ENCODE measurements around the gene DNTT. TPM values are rescaled to one million over a fixed set of nuclear protein-coding genes. Genes with fewer than 3 reads are reported as not detected.

DNTT gene
- total RNA-seq, 4 donors from 2014 or later, result not detected

- H3K9me3 ChIP-seq, result no peaks in the 10 kb centered on the region
- intact Hi-C loops (cut with DNase I), result no loop called here
- DNase-seq (ENCODE audit: extremely low spot score), result no peak
- no peak for TF ChIP-seq EP300 (IDR thresholded peaks at IDR 0.05)
- TF ChIP-seq POLR2A (IDR thresholded peaks at IDR 0.05; ENCODE audit: low read depth), result no peak
- TF ChIP-seq CTCF (IDR thresholded peaks at IDR 0.05), result no peak
- TF ChIP-seq POLR2AphosphoS5 (IDR thresholded peaks at IDR 0.05), result no peak
- H3K36me3 ChIP-seq, result no peaks in the 10 kb centered on the region
- H3K27ac ChIP-seq (replicated peaks in 1 of 4), result peak overlapping the region in 3 of 4 donors; percentile 24 to 45 (median 42)
- H3K4me3 ChIP-seq, result no peak overlapping the region
- H3K4me1 ChIP-seq, result peaks cover 10 to 19% (median 18%) of the 10 kb centered on the region in 4 donors
- WGBS, result 51% methylated on average over 3 of the region's 3 CpGs
- no peaks in the 10 kb centered on the region for H3K27me3 ChIP-seq
Measured at GRCh38 chr10:96309628-96310320, 5.5 kb downstream of the DNTT start.

- TF ChIP-seq POLR2AphosphoS5 (IDR thresholded peaks at IDR 0.05) (no peak), POLR2A (IDR thresholded peaks at IDR 0.05; ENCODE audit: low read depth) (no peak), CTCF (IDR thresholded peaks at IDR 0.05) (no peak)
- Histone ChIP-seq H3K27me3 (no peaks in the 10 kb centered on the region), H3K4me1 (peaks cover 10 to 19% (median 18%) of the 10 kb centered on the region in 4 donors), H3K4me3 (no peak overlapping the region), H3K9me3 (no peaks in the 10 kb centered on the region), H3K36me3 (no peaks in the 10 kb centered on the region), H3K27ac (replicated peaks in 1 of 4) (peak overlapping the region in 1 of 4 donors; percentile 45)
- intact Hi-C loops (cut with DNase I), result no loop called here
- 27% methylated on average over 1 of the region's 1 CpG for WGBS
- no peak for DNase-seq (ENCODE audit: extremely low spot score)
Measured at GRCh38 chr10:96310321-96310669, 6.1 kb downstream of the DNTT start.

GRCh38 chr10:96311180-96311715, 7.0 kb downstream of the DNTT start:
- WGBS, result 71% methylated on average over 3 of the region's 3 CpGs
- TF ChIP-seq EP300 (IDR thresholded peaks at IDR 0.05), result no peak
- TF ChIP-seq POLR2A (IDR thresholded peaks at IDR 0.05; ENCODE audit: low read depth), result no peak
- no peak for TF ChIP-seq CTCF (IDR thresholded peaks at IDR 0.05)
- TF ChIP-seq POLR2AphosphoS5 (IDR thresholded peaks at IDR 0.05), result no peak
- H3K4me3 ChIP-seq, result no peak overlapping the region
- no peaks in the 10 kb centered on the region for H3K27me3 ChIP-seq
- H3K27ac ChIP-seq (replicated peaks in 1 of 4), result no peak overlapping the region
- DNase-seq (ENCODE audit: extremely low spot score), result no peak
- intact Hi-C loops (cut with DNase I), result no loop called here
- H3K36me3 ChIP-seq, result no peaks in the 10 kb centered on the region
- H3K9me3 ChIP-seq, result no peaks in the 10 kb centered on the region
- peaks cover 10 to 19% (median 18%) of the 10 kb centered on the region in 4 donors for H3K4me1 ChIP-seq

GRCh38 chr10:96313344-96313743, 9.1 kb downstream of the DNTT start:
- H3K27me3 ChIP-seq, result no peaks in the 10 kb centered on the region
- intact Hi-C loops (cut with DNase I), result no loop called here
- no peak overlapping the region for H3K27ac ChIP-seq (replicated peaks in 1 of 4)
- 79% methylated on average over 2 of the region's 2 CpGs for WGBS
- H3K4me1 ChIP-seq, result peaks cover 10 to 19% (median 18%) of the 10 kb centered on the region in 4 donors
- H3K4me3 ChIP-seq, result no peak overlapping the region
- no peak for TF ChIP-seq EP300 (IDR thresholded peaks at IDR 0.05)
- no peak for TF ChIP-seq CTCF (IDR thresholded peaks at IDR 0.05)
- no peak for TF ChIP-seq POLR2AphosphoS5 (IDR thresholded peaks at IDR 0.05)
- TF ChIP-seq POLR2A (IDR thresholded peaks at IDR 0.05; ENCODE audit: low read depth), result no peak
- no peak for DNase-seq (ENCODE audit: extremely low spot score)
- no peaks in the 10 kb centered on the region for H3K36me3 ChIP-seq
- H3K9me3 ChIP-seq, result no peaks in the 10 kb centered on the region

Measured in esophagus muscularis mucosa (tissue), 4 donors.